GM12878 (cell line): ENCODE data around the gene LEFTY1. TPM values are rescaled to one million over a fixed set of nuclear protein-coding genes. Genes with fewer than 3 reads are reported as not detected.

Experiments
- ATF3 ChIP-seq: IDR thresholded peaks from 2 replicates; pipeline ENCODE4 v1.6.1; 2011; ENCODE audit warnings: low read depth, mild to moderate bottlenecking, low read length, moderate library complexity, borderline replicate concordance; ENCODE audit errors: extremely low read depth
- BCL3 ChIP-seq: IDR thresholded peaks from 2 replicates; pipeline ENCODE4 v1.6.1; 2011; ENCODE audit warnings: borderline replicate concordance, low read depth, mild to moderate bottlenecking, moderate library complexity, low read length; ENCODE audit not compliant: insufficient read depth, poor library complexity, severe bottlenecking
- BHLHE40 ChIP-seq, 2 experiments: fragments of 450-650 bp in 1 of 2; IDR thresholded peaks; 2 replicates each; pipeline ENCODE4 v1.6.1; 2011 to 2017; ENCODE audit warnings: low read depth in 2 of 2, borderline replicate concordance in 1 of 2, improper control_type of control experiment in 1 of 2, low read length in 1 of 2, mild to moderate bottlenecking in 1 of 2
- CUX1 ChIP-seq: IDR thresholded peaks from 2 replicates; pipeline ENCODE4 v1.6.1; 2012; ENCODE audit warnings: improper control_type of control experiment, low read depth, low read length; ENCODE audit not compliant: insufficient replicate concordance
- E2F8 ChIP-seq: fragments of 450-650 bp; IDR thresholded peaks from 2 replicates; pipeline ENCODE4 v1.6.1; 2018; ENCODE audit warnings: mild to moderate bottlenecking, low read depth, moderate library complexity; ENCODE audit not compliant: partially characterized antibody
- E4F1 ChIP-seq: fragments of 450-650 bp; IDR thresholded peaks from 2 replicates; pipeline ENCODE4 v1.6.1; 2018; ENCODE audit warnings: borderline replicate concordance, mild to moderate bottlenecking; ENCODE audit not compliant: partially characterized antibody
- FOXK2 ChIP-seq: fragments of 450-650 bp; IDR thresholded peaks from 2 replicates; pipeline ENCODE4 v1.6.1; 2017; ENCODE audit warnings: mild to moderate bottlenecking, moderate library complexity
- HCFC1 ChIP-seq: fragments of 150-350 bp; IDR thresholded peaks from 2 replicates; pipeline ENCODE4 v1.6.1; 2014; ENCODE audit warnings: low read length
- MAX ChIP-seq: IDR thresholded peaks from 2 replicates; pipeline ENCODE4 v1.6.1; 2012; ENCODE audit warnings: low read depth, low read length, improper control_type of control experiment
- MYB ChIP-seq: fragments of 150-350 bp; IDR thresholded peaks from 2 replicates; pipeline ENCODE4 v1.6.1; 2014; ENCODE audit warnings: mild to moderate bottlenecking, low read depth, low read length, borderline replicate concordance
- POLR2A ChIP-seq: IDR thresholded peaks from 2 replicates; pipeline ENCODE4 v1.6.1; 2011; ENCODE audit warnings: low read depth, mild to moderate bottlenecking, low read length
- POLR2AphosphoS2 ChIP-seq: IDR thresholded peaks from 2 replicates; pipeline ENCODE4 v1.6.1; 2011; ENCODE audit warnings: low read depth, mild to moderate bottlenecking, low read length, improper control_type of control experiment, moderate library complexity
- RBBP5 ChIP-seq: fragments of 200-600 bp; sonication (generic); conservative IDR thresholded peaks from 2 replicates; pipeline ENCODE4 v1.6.1; 2016
- SMAD1 ChIP-seq: fragments of 450-650 bp; IDR thresholded peaks from 2 replicates; pipeline ENCODE4 v1.6.1; 2018; ENCODE audit warnings: mild to moderate bottlenecking, low read depth; ENCODE audit not compliant: partially characterized antibody
- SMAD5 ChIP-seq: IDR thresholded peaks from 2 replicates; pipeline ENCODE4 v1.6.1; 2016; ENCODE audit warnings: antibody characterized with exemption, low read depth
- TCF7 ChIP-seq: IDR thresholded peaks from 2 replicates; pipeline ENCODE4 v1.6.1; 2014; ENCODE audit warnings: antibody characterized with exemption, borderline replicate concordance
- YY1 ChIP-seq: IDR thresholded peaks from 2 replicates; pipeline ENCODE4 v1.6.1; 2011; ENCODE audit warnings: low read depth, mild to moderate bottlenecking, low read length
- ZNF24 ChIP-seq: fragments of 450-650 bp; IDR thresholded peaks from 2 replicates; pipeline ENCODE4 v1.6.1; 2017; ENCODE audit warnings: antibody characterized with exemption, mild to moderate bottlenecking
- polyA plus RNA-seq, 11 experiments: library from polyadenylated mRNA; depleted of rRNA in 4 of 11; unstranded in 6 of 11; stranded (reverse) in 5 of 11; fragments of >200 nt; fragmentation: Nextera tagmentation in 4 of 11; fragmentation: Illumina TruSeq in 1 of 11; extraction: Ambion mirVana in 4 of 11; extraction: Trizol in 1 of 11; gene quantifications; 1 replicate in 1 of 11; 2 replicates in 10 of 11; pipeline versions ENCODE4 v1.2.1 to v1.2.3, GENCODE V29; 2011 to 2016; ENCODE audit warnings: inconsistent platforms in 2 of 11, missing spikeins in 2 of 11, low read depth in 1 of 11
- total RNA-seq, 4 experiments: library from RNA; depleted of rRNA in 3 of 4; stranded (reverse); fragments of >200 nt in 3 of 4; fragmentation: Illumina TruSeq in 1 of 4; extraction: Trizol in 1 of 4; gene quantifications; 2 replicates each; pipeline versions ENCODE4 v1.2.1 to v1.2.3, GENCODE V29; 2013 to 2021

The LEFTY1 gene
- total and polyA plus RNA-seq, 10 of the 15 experiments (the other 5 are each of a cell fraction or from before 2014, with no cell fraction given): 0.06 TPM; not detected in 8

GRCh38 chr1:225851805-225852204, 37.1 kb downstream of the LEFTY1 start (continued):
- TF ChIP-seq MYB (no peak), SMAD1 (no peak), FOXK2 (peak; percentile 46; the same call in 1 of the 2 replicates), SMAD5 (no peak), HCFC1 (no peak), POLR2AphosphoS2 (no peak), TCF7 (no peak), E4F1 (no peak), BCL3 (no peak), RBBP5 (no peak), MAX (peak; percentile 92; the same call in 1 of the 2 replicates), POLR2A (no peak), CUX1 (no peak), ZNF24 (0 out of 2 replicates have a peak, but pooled peaks have one; percentile 50), YY1 (no peak), ATF3 (no peak), BHLHE40 (IDR thresholded peaks at IDR 0.05; ENCODE audit: borderline replicate concordance in 1 of 2, low read depth in 2 of 2, low read length in 1 of 2) (peak; percentile 97 to 98), E2F8 (no peak)
